B cell (primary cell): Measurements from ENCODE around the gene HMOX1. TPM values are rescaled to one million over a fixed set of nuclear protein-coding genes. Genes with fewer than 3 reads are reported as not detected.

Experiments
- ATAC-seq: fragments of 200-7000 bp; cut with Tn5 transposase; one replicate; pipeline ENCODE4 v1.10.0; 2021; ENCODE audit warnings: low read depth, mild to moderate bottlenecking, moderate number of reproducible peaks, moderate library complexity
- CTCF ChIA-PET: fragments of 350-600 bp; sonication (Branson Sonifier 250); formaldehyde crosslinking; loops from one replicate; lab custom pipeline; 2021; ENCODE audit warnings: antibody characterized with exemption, inconsistent platforms; lab: Charles Lee
- POLR2A ChIA-PET: fragments of 350-600 bp; sonication (Branson Sonifier 250); formaldehyde crosslinking; loops from one replicate; lab custom pipeline; 2021; ENCODE audit warnings: antibody characterized with exemption; lab: Charles Lee
- DNase-seq: peaks from one replicate; pipeline ENCODE4 v3.0.0; 2013
- H2AFZ ChIP-seq: 2 replicates; pipeline ENCODE4 v1.6.1; 2012; ENCODE audit warnings: mild to moderate bottlenecking, low read depth, low read length; ENCODE audit not compliant: insufficient read depth, poor library complexity, severe bottlenecking
- H3K27ac ChIP-seq, 2 donors: 1 replicate in 1 of 2; 2 replicates in 1 of 2; pipeline ENCODE4 v1.5.1; 2012 to 2013; ENCODE audit warnings: low read length in 2 of 2, mild to moderate bottlenecking in 2 of 2, moderate library complexity in 1 of 2
- H3K27me3 ChIP-seq, 4 experiments: fragments of 200-600 bp in 1 of 4; sonication (generic) in 1 of 4; replicated peaks in 1 of 4; 1 replicate in 2 of 4; 2 replicates in 2 of 4; pipeline versions ENCODE4 v1.6.1 to v1.7.0; 2013 to 2016; ENCODE audit warnings: low read length in 3 of 4, mild to moderate bottlenecking in 2 of 4, mixed read lengths in 1 of 4, moderate library complexity in 1 of 4; ENCODE audit not compliant: insufficient read depth in 4 of 4, control insufficient read depth in 3 of 4; ENCODE audit errors: control extremely low read depth in 1 of 4
- H3K36me3 ChIP-seq, 2 experiments: replicated peaks in 1 of 2; 1 replicate in 1 of 2; 2 replicates in 1 of 2; pipeline versions ENCODE4 v1.6.1 to v1.7.1; 2013; ENCODE audit warnings: low read length in 1 of 2; ENCODE audit not compliant: insufficient read depth in 2 of 2, control insufficient read depth in 1 of 2; ENCODE audit errors: control extremely low read depth in 1 of 2, extremely low read depth in 1 of 2
- H3K4me1 ChIP-seq, 2 donors: fragments of 200-600 bp in 1 of 2; sonication (generic) in 1 of 2; 1 replicate in 1 of 2; 2 replicates in 1 of 2; pipeline versions ENCODE4 v1.5.1 to v1.6.1; 2013 to 2017; ENCODE audit warnings: low read length in 2 of 2; ENCODE audit not compliant: control insufficient read depth in 2 of 2, insufficient read depth in 2 of 2
- H3K4me2 ChIP-seq: replicated peaks from 2 replicates; pipeline ENCODE3; 2012; ENCODE audit warnings: mild to moderate bottlenecking, low read depth, low read length; ENCODE audit not compliant: poor library complexity, severe bottlenecking
- H3K4me3 ChIP-seq, 5 experiments: fragments of 200-600 bp in 1 of 5; sonication (generic) in 1 of 5; 1 replicate in 3 of 5; 2 replicates in 2 of 5; pipeline versions ENCODE4 v1.5.1 to v1.7.0; 2011 to 2016; ENCODE audit warnings: low read length in 4 of 5, mild to moderate bottlenecking in 4 of 5, low read depth in 2 of 5, control low read depth in 1 of 5, moderate library complexity in 1 of 5; ENCODE audit not compliant: insufficient read depth in 1 of 5; ENCODE audit errors: control extremely low read depth in 1 of 5, extremely low read depth in 1 of 5
- H3K79me2 ChIP-seq: fragments of 200-600 bp; sonication (generic); one replicate; pipeline ENCODE4 v1.6.0; 2016; ENCODE audit warnings: low read length; ENCODE audit not compliant: control insufficient read depth, insufficient read depth
- H3K9ac ChIP-seq: fragments of 200-600 bp; sonication (generic); 2 replicates; pipeline ENCODE4 v1.6.1; 2017; ENCODE audit warnings: mild to moderate bottlenecking, low read length, moderate library complexity
- H3K9me3 ChIP-seq, 3 donors: one replicate each; pipeline versions ENCODE4 v1.6.1 to v1.7.1; 2013; ENCODE audit warnings: low read length in 2 of 3; ENCODE audit not compliant: control insufficient read depth in 2 of 3, insufficient read depth in 1 of 3; ENCODE audit errors: control extremely low read depth in 1 of 3
- H4K20me1 ChIP-seq: 2 replicates; pipeline ENCODE4 v1.6.0; 2012; ENCODE audit warnings: mild to moderate bottlenecking, low read length; ENCODE audit not compliant: insufficient read depth, control insufficient read depth, poor library complexity, severe bottlenecking
- H3K27ac Mint-ChIP-seq: one replicate; pipeline ENCODE4 v1.8.0; 2021; ENCODE audit warnings: mixed read lengths
- H3K27me3 Mint-ChIP-seq: one replicate; pipeline ENCODE4 v1.8.0; 2021; ENCODE audit warnings: mixed read lengths
- H3K4me1 Mint-ChIP-seq: one replicate; pipeline ENCODE4 v1.8.0; 2021; ENCODE audit warnings: mixed read lengths
- H3K4me3 Mint-ChIP-seq: one replicate; pipeline ENCODE4 v1.8.0; 2021; ENCODE audit warnings: mixed read lengths
- H3K9me3 Mint-ChIP-seq: one replicate; pipeline ENCODE4 v1.8.0; 2022; ENCODE audit warnings: mixed read lengths; ENCODE audit not compliant: insufficient read depth
- CTCF ChIP-seq: fragments of 200-600 bp; IDR thresholded peaks from one replicate; pipeline ENCODE4 v1.8.0; 2022; ENCODE audit warnings: antibody characterized with exemption, mild to moderate bottlenecking
- EZH2 ChIP-seq: IDR thresholded peaks from 2 replicates; pipeline ENCODE4 v1.6.1; 2012; ENCODE audit warnings: borderline replicate concordance, low read depth, mild to moderate bottlenecking, moderate library complexity, low read length; ENCODE audit not compliant: insufficient read depth, poor library complexity, severe bottlenecking
- WGBS: methylation state at CpG from one replicate; pipeline ENCODE4 v1.1.5; 2013; ENCODE audit warnings: missing lambda C conversion rate; ENCODE audit not compliant: insufficient coverage; 5-methylcytosine and 5-hydroxymethylcytosine counted together
- intact Hi-C: fragments of 100-400 bp; cut with micrococcal nuclease; formaldehyde crosslinking; loops from one replicate; pipeline ENCODE4 v1.10.0; 2022
- polyA plus RNA-seq: library from polyadenylated mRNA; depleted of rRNA; stranded (reverse); fragments of >200 nt; gene quantifications from 2 replicates; pipeline ENCODE4 v1.2.3, GENCODE V29; 2012
- total RNA-seq, 2 donors: library from RNA; stranded (reverse); fragments of 120-200 nt in 1 of 2; gene quantifications; 1 replicate in 1 of 2; 2 replicates in 1 of 2; pipeline versions ENCODE4 v1.2.3 to v1.2.4, GENCODE V29; 2013 to 2022

The HMOX1 gene
- total and polyA plus RNA-seq, 2 donors (not counting 1 experiment from before 2014, with no cell fraction given): 9.4 to 21.9 TPM

DNA sequence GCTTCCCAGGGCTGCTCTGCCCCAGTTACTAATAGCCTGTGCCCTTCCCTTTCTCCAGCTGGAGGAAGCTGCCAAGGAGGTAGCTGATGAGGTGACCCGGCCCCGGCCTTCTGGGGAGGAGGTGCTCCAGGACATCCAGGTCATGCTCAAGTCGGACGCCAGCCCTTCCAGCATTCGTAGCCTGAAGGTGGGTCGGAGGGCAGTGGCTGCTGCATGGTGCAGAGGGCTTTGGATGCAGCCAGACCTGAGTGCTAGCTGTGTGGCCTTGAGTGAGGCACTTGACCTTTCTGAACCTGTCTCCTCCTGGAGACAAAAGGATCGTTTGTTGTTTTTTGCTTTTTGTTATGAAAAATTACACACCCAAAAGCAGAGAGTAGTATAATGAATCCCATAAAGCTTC is 22.5 kb downstream of the HMOX1 start:
- peaks cover 0 to 61% of the 10 kb centered on the region in 2 experiments for H3K36me3 ChIP-seq
- H3K27me3 ChIP-seq: no peaks in the 10 kb centered on the region
- H3K4me3 ChIP-seq: no peak overlapping the region
- DNase-seq (no peak), ATAC-seq (no peak)
- H3K27ac ChIP-seq: no peak overlapping the region
- H3K4me1 Mint-ChIP-seq: peaks cover 46% of the 10 kb centered on the region
- H3K27me3 Mint-ChIP-seq: no peaks in the 10 kb centered on the region
- no peaks in the 10 kb centered on the region for H3K9me3 Mint-ChIP-seq
- H2AFZ ChIP-seq: no peak overlapping the region
- WGBS: 92% methylated on average over 6 of the region's 7 CpGs
- H3K27ac Mint-ChIP-seq: no peak overlapping the region
- POLR2A ChIA-PET: no interaction called here
- peaks cover 33% of the 10 kb centered on the region for H3K79me2 ChIP-seq
- no peaks in the 10 kb centered on the region for H3K9me3 ChIP-seq
- H3K4me1 ChIP-seq: peaks cover 19 to 40% of the 10 kb centered on the region in 2 donors
- no peak overlapping the region for H3K4me2 ChIP-seq
- no peak overlapping the region for H3K4me3 Mint-ChIP-seq
- H4K20me1 ChIP-seq: no peaks in the 10 kb centered on the region
- CTCF ChIA-PET: interaction anchor here (1.5 to 16.1 kb wide), 2 partner anchors 26 to 49 kb away, joined by 4 to 311 read pairs; no protein-coding TSS in a partner anchor
- intact Hi-C loops: no loop called here
- TF ChIP-seq EZH2 (no peak), CTCF (no peak)
- H3K9ac ChIP-seq: no peak overlapping the region

- peaks cover 33% of the 10 kb centered on the region for H3K79me2 ChIP-seq
- WGBS: 100% methylated on average over 1 of the region's 5 CpGs
- peaks cover 16 to 32% of the 10 kb centered on the region in 2 donors for H3K4me1 ChIP-seq
- intact Hi-C loops: no loop called here
- no peak overlapping the region for H3K4me3 ChIP-seq
- H3K27me3 ChIP-seq: no peaks in the 10 kb centered on the region
- no peaks in the 10 kb centered on the region for H3K9me3 Mint-ChIP-seq
- H3K36me3 ChIP-seq: peaks cover 0 to 61% of the 10 kb centered on the region in 2 experiments
- H3K27me3 Mint-ChIP-seq: no peaks in the 10 kb centered on the region
- ChIA-PET CTCF (interaction anchor here (16.1 kb wide), 1 partner anchor 50 kb away, joined by 311 read pairs; no protein-coding TSS in a partner anchor), POLR2A (no interaction called here)
- peaks cover 43% of the 10 kb centered on the region for H3K4me1 Mint-ChIP-seq
- H3K4me3 Mint-ChIP-seq: no peak overlapping the region
- H3K4me2 ChIP-seq: no peak overlapping the region
- ATAC-seq (no peak), DNase-seq (no peak)
- no peak overlapping the region for H2AFZ ChIP-seq
- H3K9me3 ChIP-seq: no peaks in the 10 kb centered on the region
- H3K27ac Mint-ChIP-seq: no peak overlapping the region
- no peaks in the 10 kb centered on the region for H4K20me1 ChIP-seq
- no peak overlapping the region for H3K27ac ChIP-seq
- TF ChIP-seq EZH2 (no peak), CTCF (no peak)
- no peak overlapping the region for H3K9ac ChIP-seq
Observed at GRCh38 chr22:35404176-35404575, 23.3 kb downstream of the HMOX1 start.
